NCI-H2081 treated with DMSO at 0.1 percent for 48 hours (cell line): ENCODE results near the gene COQ10A.
"Not testable (repeated sequence)": the region's sequence is repeated elsewhere in the genome, so short reads cannot be mapped to it uniquely, and the experiment has no call there.

Source experiments
- DNase-seq: peaks from one replicate; lab custom pipeline; 2025; lab: John Stamatoyannopoulos, UW

Gene COQ10A

DNA sequence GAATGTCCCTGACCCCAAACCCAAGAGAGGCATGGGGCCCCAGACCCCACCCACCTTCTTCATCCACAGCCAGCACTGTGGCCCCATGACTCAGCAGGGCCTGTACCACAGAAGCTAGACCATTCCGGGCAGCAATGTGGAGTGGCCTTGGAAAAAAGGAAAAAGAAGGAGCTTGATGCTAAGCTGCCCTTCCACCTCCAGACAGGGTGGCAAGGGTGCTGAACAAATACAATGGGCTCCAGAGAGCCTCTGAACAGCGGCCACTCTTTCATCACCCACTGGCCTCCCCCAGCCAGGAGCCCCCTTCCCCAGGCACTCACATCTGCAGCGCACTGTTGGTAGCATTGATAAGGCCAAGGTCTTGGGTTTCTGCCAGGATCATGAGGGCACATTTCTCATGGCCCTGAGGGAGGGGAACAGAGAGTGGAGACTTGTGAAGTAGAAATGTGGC, 23.0 kb upstream of the COQ10A start:
- DNase-seq, result no peak

DNA sequence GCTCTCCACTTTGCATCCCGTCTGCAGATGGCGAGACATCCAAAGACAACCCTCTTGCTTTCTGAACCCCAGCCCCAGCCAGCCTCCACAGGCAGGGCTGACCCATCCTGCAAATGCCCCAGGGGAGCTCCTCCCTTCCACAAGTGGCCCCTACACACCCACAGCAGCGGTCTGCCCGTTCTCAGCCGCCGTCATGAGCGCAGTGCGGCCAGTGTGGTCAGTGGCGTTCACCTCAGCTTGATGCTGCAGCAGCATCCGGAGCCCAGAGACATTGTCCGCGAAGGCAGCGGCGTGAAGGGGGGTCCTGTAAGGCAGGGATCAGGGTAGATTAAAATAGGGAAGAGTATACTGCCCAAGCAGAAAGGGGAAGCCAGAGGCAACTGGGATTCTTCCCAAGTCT, 22.2 kb upstream of the COQ10A start:
- DNase-seq, result no peak

DNA sequence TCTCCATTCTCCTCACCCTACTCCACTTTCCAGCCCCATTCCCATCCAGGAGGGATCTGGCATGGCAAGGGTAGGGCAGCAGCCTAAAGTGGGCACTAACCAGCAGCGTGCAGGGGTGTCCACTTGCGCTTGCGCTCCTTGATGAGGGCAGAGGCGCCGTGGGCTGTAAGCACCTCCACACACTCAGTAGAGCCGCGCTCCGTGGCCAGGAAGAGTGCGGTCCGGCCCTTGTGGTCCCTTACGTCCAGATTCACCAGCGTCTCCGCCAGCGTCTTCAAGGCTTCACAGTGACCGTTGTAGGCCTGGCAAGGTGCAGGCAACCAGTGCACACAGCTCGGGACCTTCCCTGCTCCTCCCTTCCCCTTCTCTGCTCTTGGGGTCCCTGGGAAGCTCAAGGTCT, 18.8 kb upstream of the COQ10A start:
- DNase-seq, result no peak

DNA sequence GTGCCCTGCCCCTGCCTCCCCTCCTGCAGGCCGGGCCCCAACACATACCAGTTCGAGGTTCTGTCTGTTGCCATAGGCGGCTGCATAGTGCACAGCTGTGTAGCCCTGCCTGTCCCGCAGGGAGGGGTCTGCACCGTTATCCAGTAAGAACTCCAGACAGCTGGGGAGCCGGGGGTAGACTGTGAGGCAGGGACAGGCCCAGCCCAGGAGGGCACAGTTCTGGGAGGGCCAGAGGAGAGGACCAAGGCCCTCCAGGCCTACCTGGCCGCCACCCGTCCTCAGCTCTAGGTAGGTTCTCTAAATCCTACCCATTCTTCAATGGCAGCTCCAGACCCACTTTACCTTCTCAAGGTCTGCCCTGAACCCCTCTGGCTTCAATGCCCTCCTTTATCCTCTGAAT, 18.0 kb upstream of the COQ10A start:
- DNase-seq, result no peak

DNA sequence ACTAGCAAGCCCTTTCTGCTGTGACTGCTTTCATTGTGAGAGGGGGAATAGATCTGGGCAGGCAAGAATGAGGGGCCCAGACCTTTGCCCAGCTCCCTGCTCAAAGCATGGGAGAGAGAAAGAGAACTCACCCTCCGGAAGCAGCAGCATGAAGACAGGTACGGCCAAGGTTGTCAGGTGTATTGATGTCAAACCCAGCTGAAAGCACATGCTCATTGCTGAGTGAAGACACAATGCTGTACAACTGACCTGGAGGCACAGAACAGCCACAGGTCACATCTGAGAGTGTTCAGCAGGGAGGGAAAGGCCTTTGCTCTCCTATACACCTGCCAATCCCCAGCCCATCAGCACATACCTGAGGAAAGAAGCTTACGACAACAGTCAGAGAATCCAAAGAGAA, 14.1 kb upstream of the COQ10A start:
- DNase-seq, result no peak

DNA sequence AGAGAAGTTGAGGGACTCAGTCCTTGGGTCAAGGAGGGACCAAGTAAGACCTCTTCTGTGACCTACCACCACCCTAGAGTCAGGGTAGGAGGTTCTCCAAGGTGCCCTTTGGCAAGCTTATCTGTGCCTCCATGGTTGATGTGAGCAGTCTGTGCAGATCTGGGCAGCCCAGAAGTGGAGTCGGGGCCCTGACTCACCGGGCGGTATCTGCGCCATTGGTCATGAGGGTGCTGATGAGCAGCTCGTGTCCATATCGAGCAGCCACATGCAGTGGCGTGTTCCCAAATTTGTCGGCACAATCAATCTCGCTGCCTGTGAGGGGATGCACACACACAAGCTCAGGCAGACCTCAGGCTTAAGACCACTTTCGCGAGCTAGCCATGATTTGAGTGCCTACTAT, 13.7 kb upstream of the COQ10A start:
- no peak for DNase-seq

DNA sequence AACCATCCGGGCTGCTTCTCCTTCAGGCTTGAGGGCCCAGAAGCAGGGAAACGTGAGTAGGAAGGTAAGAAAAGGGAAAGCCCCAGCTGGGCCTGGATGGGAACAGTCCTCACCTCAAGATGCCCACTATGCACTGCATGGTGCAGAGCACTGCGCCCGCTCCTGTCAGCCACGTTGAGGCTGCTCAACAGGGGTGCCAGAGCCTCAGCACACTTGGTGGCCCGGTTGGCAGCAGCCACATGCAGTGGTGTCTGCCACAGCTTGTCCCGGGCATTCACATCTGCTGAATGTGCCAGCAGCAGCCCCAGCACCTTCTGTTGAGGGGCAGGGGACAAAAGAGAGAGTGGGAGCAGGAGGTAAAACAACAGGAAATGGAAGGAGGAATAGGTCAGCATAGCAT, 11.1 kb upstream of the COQ10A start:
- DNase-seq, result no peak

DNA sequence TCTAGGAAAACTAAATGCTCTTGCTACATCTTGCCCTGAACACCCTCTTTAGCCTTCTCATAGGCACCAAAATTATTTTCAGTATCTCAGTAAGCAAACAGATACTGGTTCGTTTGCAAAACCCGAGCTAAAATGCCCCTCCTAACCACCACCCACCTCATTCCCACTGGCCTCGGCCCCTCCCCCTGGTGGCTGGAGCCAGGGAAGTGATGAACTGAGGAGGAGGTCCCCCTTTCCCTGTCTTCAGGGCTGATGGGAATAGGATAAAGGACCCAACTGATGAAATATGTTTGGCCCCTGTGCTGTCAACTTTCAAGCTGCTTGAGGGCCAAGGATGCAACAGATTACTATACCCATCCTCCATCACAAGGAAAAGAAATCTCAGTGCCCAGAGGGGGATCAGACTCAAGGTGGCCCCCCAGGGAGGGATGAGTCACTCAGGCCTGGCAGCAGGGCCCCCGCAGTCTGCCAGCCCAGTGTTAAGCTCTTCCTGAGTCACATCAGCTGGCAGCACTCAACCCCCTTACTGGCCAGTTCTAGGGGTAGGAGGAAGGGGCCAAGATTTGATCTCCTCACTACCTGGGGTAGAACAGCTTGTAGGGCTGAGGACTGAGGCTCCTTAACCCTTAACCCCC, 10.3 kb upstream of the COQ10A start:
- DNase-seq, result no peak

DNA sequence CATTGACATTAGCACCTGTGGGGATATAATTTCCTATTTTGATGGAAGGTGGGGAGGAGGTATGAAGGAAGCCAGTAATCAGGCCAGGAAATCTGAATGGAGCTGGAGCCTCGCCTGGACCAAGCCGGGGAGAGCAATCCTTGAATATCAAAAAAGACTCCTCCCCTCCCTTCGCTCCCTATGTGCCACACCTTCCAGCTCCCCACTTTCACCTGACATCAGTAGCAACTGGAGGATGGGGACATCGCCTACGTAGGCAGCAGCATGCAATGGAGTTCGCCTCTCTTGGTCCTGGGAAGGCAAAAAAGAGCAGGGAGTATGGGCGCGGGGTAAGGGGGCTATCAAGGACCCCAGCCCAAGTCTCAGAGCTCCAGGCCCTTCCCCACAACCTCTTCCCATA, 9.7 kb upstream of the COQ10A start:
- DNase-seq, result no peak

DNA sequence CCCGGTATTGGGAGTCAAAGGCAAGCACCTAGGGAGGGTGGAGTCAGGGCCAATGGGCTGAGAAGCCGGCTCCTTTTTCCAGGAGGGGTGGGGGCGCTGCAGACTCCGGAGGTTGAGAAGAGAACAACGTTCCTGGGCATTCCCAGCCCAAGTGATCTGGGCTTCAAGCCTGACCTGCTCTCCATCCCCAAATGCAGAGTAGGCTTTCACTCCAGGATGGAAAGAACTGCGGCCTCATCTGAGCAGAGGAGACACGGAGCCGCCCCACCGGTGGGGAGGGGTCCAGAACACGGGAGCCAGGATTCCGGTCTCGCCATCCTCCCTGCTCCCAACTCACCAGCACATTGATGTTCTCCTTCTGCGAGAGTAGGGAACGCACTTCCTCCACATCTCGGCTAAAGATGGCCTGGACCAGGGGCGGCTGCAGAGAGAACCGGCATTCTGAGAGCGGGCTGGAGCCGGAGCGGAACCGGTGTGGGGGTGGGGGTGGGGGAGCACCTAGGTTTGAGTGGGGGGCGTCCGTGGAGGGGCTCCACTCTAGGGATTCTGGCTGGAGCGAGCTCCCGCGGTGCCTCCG, 9.2 kb upstream of the COQ10A start:
- DNase-seq, result no peak

DNA sequence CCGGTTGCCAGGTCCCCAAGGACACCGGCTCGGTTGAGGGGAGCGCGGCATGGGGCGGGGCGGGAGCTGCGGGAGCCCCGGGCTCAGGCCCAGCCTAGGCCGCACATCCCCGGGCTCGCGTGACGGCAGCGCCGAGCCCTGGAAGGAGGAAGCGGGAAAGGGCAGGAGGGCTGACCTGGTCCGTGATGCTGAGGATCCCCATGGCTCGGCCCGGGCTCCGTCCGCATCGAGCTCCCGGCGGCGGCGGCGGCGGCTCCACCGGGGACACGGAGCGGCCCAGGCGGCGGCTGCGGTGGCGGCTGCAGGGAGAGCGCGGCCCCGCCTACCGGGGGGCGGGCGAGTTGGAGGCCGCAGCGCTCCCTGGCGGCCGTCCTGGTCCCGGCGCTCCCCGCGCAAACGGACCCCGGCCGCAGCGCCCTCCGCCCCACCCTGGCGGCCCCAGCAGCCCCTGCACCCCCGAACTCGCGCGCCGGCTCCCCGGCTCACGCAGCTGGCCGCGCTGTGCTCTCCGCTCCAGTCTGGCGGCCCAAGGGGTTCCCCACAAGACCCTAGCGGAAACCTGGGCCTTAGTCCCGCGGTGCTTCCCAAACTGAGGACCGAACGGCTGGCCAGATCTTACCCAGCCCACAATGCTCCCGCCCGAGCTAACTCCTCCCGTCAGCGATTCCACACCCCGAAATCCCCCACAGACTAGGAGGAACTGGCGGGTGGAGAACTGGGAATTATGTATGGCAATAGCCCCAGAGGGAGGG, 8.5 kb upstream of the COQ10A start, which contains the start of gene ANKRD52:
Gene ANKRD52 (minus strand): TSS at position 317 of the 752 bp plus-strand sequence. CDS start 115 bp downstream, at position 202.
- DNase-seq, result no peak

DNA sequence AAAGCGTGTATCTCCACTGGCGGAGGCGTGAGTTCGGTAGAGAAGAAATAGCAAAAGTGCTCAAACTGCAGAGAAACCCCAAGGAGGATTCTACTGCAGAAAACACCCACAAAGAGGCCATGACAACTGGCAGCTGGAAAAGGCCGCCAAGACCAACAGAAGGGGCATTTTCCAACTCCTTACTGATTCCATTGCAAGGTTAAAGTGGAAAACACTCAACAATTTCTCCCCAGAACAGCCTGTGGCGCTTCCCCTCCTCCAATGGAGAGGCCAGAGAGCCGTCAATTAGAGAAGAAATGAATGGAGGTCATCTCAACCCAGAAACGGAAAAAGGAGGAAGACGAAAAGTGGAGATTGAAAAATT, 7.9 kb upstream of the COQ10A start:
- no peak for DNase-seq

DNA sequence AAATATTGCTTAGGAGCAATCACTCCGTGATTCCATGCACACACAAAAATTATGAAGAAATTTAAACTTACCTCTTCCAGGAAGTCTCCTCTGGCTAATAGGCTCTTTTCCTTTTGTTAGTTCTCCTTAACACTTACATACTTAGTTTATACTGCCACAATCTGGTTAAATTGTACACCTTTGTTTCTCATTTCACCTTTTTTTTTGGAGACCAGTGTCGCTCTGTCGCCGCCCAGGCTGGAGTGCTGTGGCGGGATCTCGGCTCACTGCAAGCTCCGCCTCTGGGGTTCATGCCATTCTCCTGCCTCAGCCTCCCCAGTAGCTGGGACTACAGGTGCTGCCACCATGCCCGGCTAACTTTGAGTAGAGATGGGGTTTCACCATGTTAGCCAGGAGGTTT, 6.4 kb upstream of the COQ10A start:
- DNase-seq, result no peak

DNA sequence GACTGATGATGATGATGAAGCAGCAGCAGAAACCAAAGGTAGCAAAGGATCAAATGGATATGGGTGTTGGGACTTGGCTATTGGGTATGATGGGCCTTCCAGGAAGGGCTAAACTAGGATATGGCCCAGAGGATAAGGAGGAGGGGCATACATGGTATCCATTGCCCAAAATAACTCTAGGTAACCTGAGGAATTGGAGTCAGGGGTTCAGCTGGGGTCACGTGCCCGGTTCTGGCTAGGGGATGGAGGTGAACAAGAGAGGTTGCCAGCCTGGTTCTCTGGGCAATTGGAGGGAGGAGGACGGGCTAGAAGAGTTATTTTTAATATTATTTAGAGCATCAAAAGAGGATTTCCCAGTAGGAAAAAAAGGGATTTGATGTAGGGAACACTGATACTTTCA, 5.8 kb upstream of the COQ10A start:
- DNase-seq, result no peak

DNA sequence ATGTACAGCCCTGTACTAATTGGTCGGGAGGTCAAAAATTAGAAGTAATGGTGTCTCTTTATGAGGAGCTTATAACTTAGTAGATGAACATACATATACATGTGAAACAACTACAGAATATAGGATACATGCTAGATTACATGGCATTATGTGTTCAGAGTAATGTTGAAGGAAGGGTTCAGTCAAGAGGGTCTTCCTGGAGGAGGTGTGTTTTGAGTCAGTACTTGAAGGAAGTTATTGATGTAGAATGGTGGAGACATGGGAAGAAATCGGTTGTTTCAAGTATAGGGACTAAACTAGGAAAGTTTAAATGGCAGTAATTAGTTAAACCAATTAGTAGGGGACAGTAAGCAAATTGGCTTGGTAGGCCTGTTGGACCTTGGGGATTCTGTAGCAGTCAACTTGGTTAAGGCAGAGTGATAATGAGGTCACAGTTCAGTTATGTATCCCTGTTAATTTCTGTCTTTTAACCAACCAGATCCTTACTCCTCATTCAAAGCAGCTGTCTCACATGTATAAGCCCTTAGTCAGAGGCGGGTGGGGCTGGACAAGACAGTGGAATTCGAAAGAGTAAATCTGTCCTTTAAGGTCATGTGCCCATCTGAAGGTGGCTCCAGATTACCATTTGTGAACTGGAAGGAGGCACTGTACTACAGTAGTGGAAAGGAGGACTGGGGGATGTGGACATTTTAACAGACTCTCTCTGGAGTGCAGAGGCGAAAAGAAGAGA, 5.1 kb upstream of the COQ10A start:
- DNase-seq, result no peak

DNA sequence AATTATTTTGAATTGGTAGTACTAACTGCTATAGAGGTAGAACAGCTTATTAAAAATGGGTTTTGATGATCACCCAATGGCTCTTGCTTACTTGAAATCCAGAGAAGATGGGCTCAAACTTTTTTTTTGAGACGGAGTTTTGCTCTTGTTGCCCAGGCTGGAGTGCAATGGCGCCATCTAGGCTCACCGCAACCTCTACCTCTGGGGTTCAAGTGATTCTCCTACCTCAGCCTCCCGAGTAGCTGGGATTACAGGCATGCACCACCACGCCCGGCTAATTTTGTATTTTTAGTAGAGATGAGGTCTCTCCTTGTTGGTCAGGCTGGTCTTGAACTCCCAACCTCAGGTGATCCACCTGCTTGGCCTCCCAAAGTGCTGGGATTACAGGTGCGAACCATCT, 3.8 kb upstream of the COQ10A start:
- DNase-seq, result not testable (repeated sequence)

DNA sequence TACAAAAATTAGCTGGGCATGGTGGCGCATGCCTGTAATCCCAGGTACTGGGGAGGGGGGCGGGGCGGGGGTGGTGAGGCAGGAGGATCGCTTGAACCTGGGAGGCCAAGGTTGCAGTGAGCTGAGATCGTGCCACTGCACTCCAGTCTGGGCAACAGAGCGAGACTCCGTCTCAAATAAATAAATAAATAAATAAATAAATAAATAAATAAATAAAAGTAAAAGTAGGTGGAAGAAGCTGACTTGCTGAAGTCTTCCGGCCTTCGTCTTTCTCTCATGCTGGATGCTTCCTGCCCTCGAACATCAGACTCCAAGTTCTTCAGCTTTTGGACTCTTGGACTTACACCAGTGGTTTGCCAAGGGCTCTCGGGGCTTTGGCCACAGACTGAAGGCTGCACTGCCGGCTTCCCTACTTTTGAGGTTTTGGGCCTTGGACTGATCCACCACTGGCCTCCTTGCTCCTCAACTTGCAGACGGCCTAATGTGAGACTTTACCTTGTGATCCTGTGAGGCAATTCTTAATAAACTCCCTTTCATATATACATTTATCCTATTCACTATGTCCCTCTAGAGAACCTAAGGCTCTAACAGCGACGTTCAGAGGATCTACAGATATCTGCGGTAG, 562 bp upstream of the COQ10A start:
- DNase-seq, result not testable (repeated sequence)

DNA sequence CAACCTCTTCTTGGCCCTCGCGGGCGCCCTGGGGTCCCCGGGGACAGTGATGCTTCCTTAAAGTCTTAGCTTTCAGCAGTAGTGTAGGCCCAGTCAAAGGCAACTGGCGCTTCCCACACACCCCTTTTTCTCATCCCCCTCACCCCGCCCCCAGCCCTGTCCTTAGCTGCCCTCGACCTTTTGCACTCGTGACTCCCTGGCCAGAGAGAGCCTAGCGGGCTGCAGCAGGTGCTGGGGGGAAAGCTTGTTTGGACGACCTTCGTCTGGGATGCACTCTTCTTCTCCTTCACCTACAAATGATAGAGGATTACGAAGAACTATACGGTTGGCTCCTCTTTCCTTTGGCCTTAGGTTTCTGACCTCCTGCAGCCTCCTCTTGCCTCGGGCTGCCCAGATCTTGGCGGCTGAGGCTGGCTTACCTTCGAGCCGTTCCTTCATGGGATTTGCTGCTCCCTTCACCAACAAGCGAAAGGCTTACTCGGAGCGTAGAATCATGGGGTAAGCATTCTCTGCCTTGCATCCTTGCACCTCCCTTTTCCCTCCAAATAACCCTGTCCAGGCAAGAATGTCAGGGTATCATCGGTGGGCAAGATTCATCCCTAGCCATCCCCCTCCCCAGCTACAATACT, 815 bp downstream of the COQ10A start:
- no peak for DNase-seq

DNA sequence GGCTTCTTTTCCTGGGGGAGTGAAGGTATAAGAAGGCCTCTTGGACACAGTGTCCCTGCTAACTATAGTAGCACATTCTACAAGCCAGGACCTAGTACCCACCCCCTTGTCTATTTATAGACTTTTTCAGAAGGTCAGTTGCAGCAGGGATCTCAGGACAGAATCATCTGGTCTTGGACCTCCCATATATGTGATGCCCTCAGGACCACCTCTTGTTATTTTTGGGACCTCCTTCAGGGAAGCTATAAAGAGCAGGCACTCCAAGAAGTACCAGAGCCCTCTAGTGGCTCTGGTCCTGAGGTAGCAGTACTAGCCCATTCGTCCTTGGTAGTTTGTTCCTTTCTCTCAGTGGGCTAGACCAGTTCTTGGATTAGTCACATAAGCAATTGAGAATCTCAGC, 4.3 kb downstream of the COQ10A start:
- no peak for DNase-seq

DNA sequence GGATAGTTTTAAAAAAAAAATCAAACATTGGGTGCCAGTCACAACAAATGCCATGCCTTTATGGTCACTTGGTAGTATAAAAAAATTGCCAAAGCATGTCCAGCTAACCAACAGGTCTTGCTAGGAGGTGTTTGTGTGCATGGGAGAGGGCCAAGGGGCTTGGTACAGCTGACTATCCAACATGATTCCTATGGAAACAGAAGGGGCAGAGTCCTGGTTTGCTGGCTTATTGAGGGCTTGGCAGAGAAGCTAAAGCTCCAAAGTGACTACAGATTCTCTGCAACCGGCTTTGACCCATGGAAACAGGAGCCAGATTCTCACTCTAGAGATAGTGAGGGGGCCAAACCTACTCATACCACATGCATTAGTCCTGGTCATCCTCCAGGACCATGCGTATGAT, 5.7 kb downstream of the COQ10A start:
- not testable (repeated sequence) for DNase-seq

DNA sequence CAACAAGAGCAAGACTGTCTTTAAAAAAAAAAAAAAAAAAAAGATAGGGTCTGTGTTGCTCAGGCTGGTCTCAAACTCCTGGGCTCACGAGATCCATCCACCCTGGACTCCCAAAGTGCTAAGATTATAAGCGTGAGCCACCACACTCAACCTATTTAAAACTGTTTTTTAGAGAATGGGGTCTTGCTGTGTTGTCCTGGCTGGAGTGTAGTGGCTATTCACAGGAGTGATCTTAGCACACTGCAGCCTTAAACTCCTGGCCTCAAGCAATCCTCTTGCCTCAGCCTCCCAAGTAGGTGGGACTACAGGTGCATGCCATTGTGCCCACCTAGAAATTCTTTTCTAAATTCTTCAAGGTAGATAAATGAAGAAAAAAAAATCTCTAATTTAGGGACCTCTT, 7.6 kb downstream of the COQ10A start:
- no peak for DNase-seq

DNA sequence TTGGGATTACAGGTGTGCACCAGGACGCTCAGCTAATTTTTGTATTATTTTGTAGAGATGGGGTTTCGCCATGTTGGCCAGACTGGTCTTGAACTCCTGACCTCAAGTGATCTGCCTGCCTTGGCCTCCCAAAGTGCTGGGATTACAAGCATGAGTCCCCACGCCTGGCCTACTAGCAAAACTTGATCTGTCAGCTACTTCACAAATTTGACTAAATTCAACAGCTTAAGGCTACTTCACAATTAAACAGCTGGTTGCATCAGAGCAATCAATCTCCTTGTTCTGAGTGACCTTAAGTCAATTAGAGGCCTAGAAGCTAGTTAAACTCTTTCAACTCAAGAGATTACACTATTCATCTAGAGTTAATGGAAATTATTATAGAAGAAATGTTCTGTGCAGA, 12.2 kb downstream of the COQ10A start:
- no peak for DNase-seq
